ENCODE measurements around the gene IFI27. TPM values are rescaled to one million over a fixed set of nuclear protein-coding genes. Genes with fewer than 3 reads are reported as not detected.

Gene IFI27
- total and polyA plus RNA-seq, 9 of the 15 experiments (the other 6 are each of a cell fraction or from before 2014, with no cell fraction given) = 0.19 to 3.4 (median 1.4) TPM; not detected in 1

DNA sequence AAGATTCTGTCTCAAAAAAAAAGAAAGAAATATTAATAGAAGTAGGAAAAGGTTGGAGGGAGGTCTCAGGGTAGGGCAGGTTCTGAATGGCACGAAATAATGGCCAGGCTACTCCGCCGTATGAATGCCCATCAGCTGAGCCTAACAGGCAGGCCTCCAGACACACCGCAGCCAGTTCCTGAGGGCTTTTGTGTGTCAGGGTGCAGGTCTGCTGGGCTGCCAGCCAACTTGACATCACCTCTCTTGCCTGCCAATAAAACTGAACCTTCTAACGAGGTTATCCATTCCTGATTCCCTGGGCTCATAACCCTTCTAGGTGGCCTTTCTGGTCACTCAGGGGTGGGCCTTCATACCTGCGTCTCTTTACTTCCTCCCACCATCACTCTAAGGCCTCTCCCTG is 3.0 kb downstream of the IFI27 start:
- ChIA-PET POLR2A (interaction anchor here (0.6 to 0.8 kb wide), 2 partner anchors 72 to 284 kb away, joined by 3 to 4 read pairs; no protein-coding TSS in a partner anchor), CTCF (ENCODE audit: low intra/inter-chr PET ratio) (no interaction called here)
- TF ChIP-seq ZNF668 (CRISPR knock-in tag; IDR thresholded peaks at IDR 0.05) = no peak
- no peak for TF ChIP-seq WHSC1 (IDR thresholded peaks at IDR 0.05; ENCODE audit: low read length)
- TF ChIP-seq, protein P1, sequence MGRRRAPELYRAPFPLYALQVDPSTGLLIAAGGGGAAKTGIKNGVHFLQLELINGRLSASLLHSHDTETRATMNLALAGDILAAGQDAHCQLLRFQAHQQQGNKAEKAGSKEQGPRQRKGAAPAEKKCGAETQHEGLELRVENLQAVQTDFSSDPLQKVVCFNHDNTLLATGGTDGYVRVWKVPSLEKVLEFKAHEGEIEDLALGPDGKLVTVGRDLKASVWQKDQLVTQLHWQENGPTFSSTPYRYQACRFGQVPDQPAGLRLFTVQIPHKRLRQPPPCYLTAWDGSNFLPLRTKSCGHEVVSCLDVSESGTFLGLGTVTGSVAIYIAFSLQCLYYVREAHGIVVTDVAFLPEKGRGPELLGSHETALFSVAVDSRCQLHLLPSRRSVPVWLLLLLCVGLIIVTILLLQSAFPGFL (CRISPR knock-in tag; IDR thresholded peaks at IDR 0.05) = no peak
- no peak for TF ChIP-seq LEF1 (IDR thresholded peaks at IDR 0.05)
- no peak for TF ChIP-seq NFE2 (IDR thresholded peaks at IDR 0.05; ENCODE audit: low read depth)
- no peak for TF ChIP-seq CREBBP (IDR thresholded peaks at IDR 0.05; ENCODE audit: low read depth, low read length)
- TF ChIP-seq SREBF1 (IDR thresholded peaks at IDR 0.05; ENCODE audit: borderline replicate concordance, low read depth, low read length) = no peak
- no peak for TF ChIP-seq U2AF1 (optimal IDR thresholded peaks at IDR 0.05; ENCODE audit: low read depth, low read length)
- TF ChIP-seq POLR2G (IDR thresholded peaks at IDR 0.05; ENCODE audit: low read depth, low read length) = no peak
- TF ChIP-seq NRF1 (conservative IDR thresholded peaks at IDR 0.05 in 1 of 2, IDR thresholded peaks at IDR 0.05 in 1 of 2) = no peak
- TF ChIP-seq ERF (CRISPR knock-in tag; IDR thresholded peaks at IDR 0.05) = no peak
- TF ChIP-seq, protein P2, sequence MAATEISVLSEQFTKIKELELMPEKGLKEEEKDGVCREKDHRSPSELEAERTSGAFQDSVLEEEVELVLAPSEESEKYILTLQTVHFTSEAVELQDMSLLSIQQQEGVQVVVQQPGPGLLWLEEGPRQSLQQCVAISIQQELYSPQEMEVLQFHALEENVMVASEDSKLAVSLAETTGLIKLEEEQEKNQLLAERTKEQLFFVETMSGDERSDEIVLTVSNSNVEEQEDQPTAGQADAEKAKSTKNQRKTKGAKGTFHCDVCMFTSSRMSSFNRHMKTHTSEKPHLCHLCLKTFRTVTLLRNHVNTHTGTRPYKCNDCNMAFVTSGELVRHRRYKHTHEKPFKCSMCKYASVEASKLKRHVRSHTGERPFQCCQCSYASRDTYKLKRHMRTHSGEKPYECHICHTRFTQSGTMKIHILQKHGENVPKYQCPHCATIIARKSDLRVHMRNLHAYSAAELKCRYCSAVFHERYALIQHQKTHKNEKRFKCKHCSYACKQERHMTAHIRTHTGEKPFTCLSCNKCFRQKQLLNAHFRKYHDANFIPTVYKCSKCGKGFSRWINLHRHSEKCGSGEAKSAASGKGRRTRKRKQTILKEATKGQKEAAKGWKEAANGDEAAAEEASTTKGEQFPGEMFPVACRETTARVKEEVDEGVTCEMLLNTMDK (IDR thresholded peaks at IDR 0.05; ENCODE audit: borderline replicate concordance, insufficient read depth, low read depth, low read length, poor library complexity, severe bottlenecking) = no peak
- TF ChIP-seq CBX1 (IDR thresholded peaks at IDR 0.05; ENCODE audit: low read depth) = no peak
- no peak for TF ChIP-seq YBX1 (IDR thresholded peaks at IDR 0.05)
- TF ChIP-seq L3MBTL2 (IDR thresholded peaks at IDR 0.05) = no peak
- no peak for TF ChIP-seq TRIM24 (IDR thresholded peaks at IDR 0.05)
- TF ChIP-seq MTA2 (IDR thresholded peaks at IDR 0.05; ENCODE audit: low read depth) = no peak
- TF ChIP-seq, protein P3, sequence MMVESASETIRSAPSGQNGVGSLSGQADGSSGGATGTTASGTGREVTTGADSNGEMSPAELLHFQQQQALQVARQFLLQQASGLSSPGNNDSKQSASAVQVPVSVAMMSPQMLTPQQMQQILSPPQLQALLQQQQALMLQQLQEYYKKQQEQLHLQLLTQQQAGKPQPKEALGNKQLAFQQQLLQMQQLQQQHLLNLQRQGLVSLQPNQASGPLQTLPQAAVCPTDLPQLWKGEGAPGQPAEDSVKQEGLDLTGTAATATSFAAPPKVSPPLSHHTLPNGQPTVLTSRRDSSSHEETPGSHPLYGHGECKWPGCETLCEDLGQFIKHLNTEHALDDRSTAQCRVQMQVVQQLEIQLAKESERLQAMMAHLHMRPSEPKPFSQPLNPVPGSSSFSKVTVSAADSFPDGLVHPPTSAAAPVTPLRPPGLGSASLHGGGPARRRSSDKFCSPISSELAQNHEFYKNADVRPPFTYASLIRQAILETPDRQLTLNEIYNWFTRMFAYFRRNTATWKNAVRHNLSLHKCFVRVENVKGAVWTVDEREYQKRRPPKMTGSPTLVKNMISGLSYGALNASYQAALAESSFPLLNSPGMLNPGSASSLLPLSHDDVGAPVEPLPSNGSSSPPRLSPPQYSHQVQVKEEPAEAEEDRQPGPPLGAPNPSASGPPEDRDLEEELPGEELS (CRISPR knock-in tag; IDR thresholded peaks at IDR 0.05; ENCODE audit: borderline replicate concordance) = no peak
- no peak for TF ChIP-seq NEUROD1 (IDR thresholded peaks at IDR 0.05; ENCODE audit: borderline replicate concordance, low read depth, low read length, partially characterized antibody)

More for the DNA sequence above, 3.0 kb downstream of the IFI27 start:
- Histone ChIP-seq H3K9me3 (replicated peaks; ENCODE audit: control insufficient read depth, insufficient read depth, low read depth, low read length) (no peaks in the 10 kb centered on the region), H3K9ac (ENCODE audit: insufficient read depth in 1 of 2, low read depth in 2 of 2, low read length in 2 of 2) (no peak overlapping the region), H4K20me1 (replicated peaks; ENCODE audit: control insufficient read depth, insufficient read depth, low read length) (no peaks in the 10 kb centered on the region; the same call in 1 of the 2 replicates), H3K4me1 (replicated peaks in 1 of 2; ENCODE audit: control insufficient read depth in 2 of 2, insufficient read depth in 2 of 2, low read length in 2 of 2) (peaks cover 8 to 16% of the 10 kb centered on the region in 2 experiments; a peak in 4 of 5 replicates), H3K27me3 (ENCODE audit: control insufficient read depth in 2 of 2, insufficient read depth in 2 of 2, low read length in 2 of 2) (peaks cover 2 to 27% of the 10 kb centered on the region in 2 experiments; a peak in 3 of 5 replicates), H2AFZ (ENCODE audit: low read depth, low read length) (no peak overlapping the region), H3K36me3 (ENCODE audit: control insufficient read depth, insufficient read depth, low read length) (no peaks in the 10 kb centered on the region), H3K4me2 (ENCODE audit: insufficient read depth, low read length) (no peak overlapping the region), H3K9me1 (ENCODE audit: control insufficient read depth, insufficient read depth, low read length) (no peaks in the 10 kb centered on the region), H3K4me3 (no peak overlapping the region), H3K79me2 (ENCODE audit: control insufficient read depth, insufficient read depth, low read length) (no peaks in the 10 kb centered on the region), H3K27ac (ENCODE audit: extremely low read depth, low read depth, low read length) (no peak overlapping the region)
- in situ Hi-C loops (cut with MboI) (no loop called here), intact Hi-C loops (cut with micrococcal nuclease) (no loop called here)
- BruUV-seq (replicated peaks) = no TSS peak
- DNase-seq (ENCODE audit: extremely low read depth in 1 of 4, low spot score in 3 of 4) (no peak), FAIRE-seq (no peak), ATAC-seq (no peak)
- 53% methylated on average over 4 of the region's 6 CpGs for WGBS (ENCODE audit: insufficient coverage, low coverage, missing lambda C conversion rate)
